ENCODE results near the gene KRTCAP2. TPM values are rescaled to one million over a fixed set of nuclear protein-coding genes. Genes with fewer than 3 reads are reported as not detected.

The KRTCAP2 gene
- polyA plus RNA-seq, 3 donors, result 157 to 256 (median 247) TPM

DNA sequence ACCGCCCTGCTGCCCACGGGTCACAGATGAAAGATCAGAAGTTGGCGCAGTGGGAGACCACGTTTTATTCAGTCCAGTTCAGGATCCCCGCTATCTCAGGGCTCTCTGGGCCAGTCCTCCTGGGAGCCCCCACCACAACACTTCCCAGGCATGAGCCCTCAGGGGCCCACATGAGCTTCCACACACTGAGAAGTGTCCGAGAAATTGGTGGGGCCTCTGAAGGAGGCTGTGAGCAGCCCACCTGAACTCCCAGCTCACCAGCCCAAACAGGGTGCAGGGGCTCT is 12.6 kb upstream of the KRTCAP2 start:
- Histone ChIP-seq H3K9ac (ENCODE audit: insufficient read depth, low read length, poor library complexity, severe bottlenecking) (no peak overlapping the region), H3K4me3 (replicated peaks in 1 of 3; ENCODE audit: low read depth in 2 of 3, low read length in 3 of 3) (no peak overlapping the region), H2AFZ (ENCODE audit: insufficient read depth, low read depth, low read length, poor library complexity, severe bottlenecking) (no peak overlapping the region), H3K79me2 (ENCODE audit: insufficient read depth, low read length) (no peaks in the 10 kb centered on the region), H3K36me3 (replicated peaks in 1 of 2; ENCODE audit: control insufficient read depth in 1 of 2, insufficient read depth in 2 of 2, low read length in 2 of 2) (no peaks in the 10 kb centered on the region), H3K4me1 (ENCODE audit: control insufficient read depth in 1 of 2, insufficient read depth in 2 of 2, low read length in 2 of 2) (peaks cover 16 to 17% of the 10 kb centered on the region in 2 donors), H3K4me2 (replicated peaks; ENCODE audit: extremely low read depth, low read length, poor library complexity, severe bottlenecking) (peak overlapping the region; percentile 48), H4K20me1 (ENCODE audit: insufficient read depth, low read length) (no peaks in the 10 kb centered on the region), H3K27me3 (ENCODE audit: control insufficient read depth in 2 of 2, insufficient read depth in 2 of 2, low read length in 2 of 2) (no peaks in the 10 kb centered on the region), H3K9me3 (replicated peaks in 1 of 2; ENCODE audit: control insufficient read depth in 1 of 2, insufficient read depth in 1 of 2, low read length in 2 of 2) (no peaks in the 10 kb centered on the region), H3K27ac (ENCODE audit: low read depth in 1 of 2, low read length in 2 of 2) (no peak overlapping the region)
- Mint-ChIP-seq H3K9me3 (no peaks in the 10 kb centered on the region), H3K27ac (peak overlapping the region in 2 of 7 donors; percentile 25 to 63), H3K4me1 (peaks cover 15% of the 10 kb centered on the region), H3K36me3 (peaks cover 0 to 3% of the 10 kb centered on the region in 2 donors), H3K4me3 (no peak overlapping the region), H3K27me3 (ENCODE audit: low read depth in 3 of 3) (peaks cover 4 to 17% (median 9%) of the 10 kb centered on the region in 3 donors)
- TF ChIP-seq CTCF (IDR thresholded peaks at IDR 0.05), result peak; percentile 0
- intact Hi-C loops (cut with micrococcal nuclease), result no loop called here
- WGBS (ENCODE audit: insufficient coverage), result 87% methylated on average over 5 of the region's 6 CpGs
- no peak for DNase-seq

- no peaks in the 10 kb centered on the region for H4K20me1 ChIP-seq (ENCODE audit: insufficient read depth, low read length)
- Mint-ChIP-seq H3K4me3 (peak overlapping the region in 1 of 2 donors; percentile 64), H3K4me1 (peaks cover 15% of the 10 kb centered on the region), H3K27ac (peak overlapping the region in 6 of 7 donors; percentile 19 to 73 (median 58)), H3K36me3 (peaks cover 0 to 3% of the 10 kb centered on the region in 2 donors), H3K9me3 (no peaks in the 10 kb centered on the region), H3K27me3 (ENCODE audit: low read depth in 3 of 3) (peaks cover 4 to 17% (median 9%) of the 10 kb centered on the region in 3 donors)
- H3K9ac ChIP-seq (ENCODE audit: insufficient read depth, low read length, poor library complexity, severe bottlenecking), result no peak overlapping the region
- no peaks in the 10 kb centered on the region for H3K27me3 ChIP-seq (ENCODE audit: control insufficient read depth in 2 of 2, insufficient read depth in 2 of 2, low read length in 2 of 2)
- no peaks in the 10 kb centered on the region for H3K79me2 ChIP-seq (ENCODE audit: insufficient read depth, low read length)
- peak; percentile 37 for TF ChIP-seq CTCF (IDR thresholded peaks at IDR 0.05)
- H3K4me1 ChIP-seq (ENCODE audit: control insufficient read depth in 1 of 2, insufficient read depth in 2 of 2, low read length in 2 of 2), result peaks cover 16 to 17% of the 10 kb centered on the region in 2 donors
- no peaks in the 10 kb centered on the region for H3K36me3 ChIP-seq (replicated peaks in 1 of 2; ENCODE audit: control insufficient read depth in 1 of 2, insufficient read depth in 2 of 2, low read length in 2 of 2)
- H3K9me3 ChIP-seq (replicated peaks in 1 of 2; ENCODE audit: control insufficient read depth in 1 of 2, insufficient read depth in 1 of 2, low read length in 2 of 2), result no peaks in the 10 kb centered on the region
- no peak overlapping the region for H3K4me3 ChIP-seq (replicated peaks in 1 of 3; ENCODE audit: low read depth in 2 of 3, low read length in 3 of 3)
- 56% methylated on average over 21 of the region's 21 CpGs for WGBS (ENCODE audit: insufficient coverage)
- peak overlapping the region; percentile 59 for H2AFZ ChIP-seq (ENCODE audit: insufficient read depth, low read depth, low read length, poor library complexity, severe bottlenecking)
- intact Hi-C loops (cut with micrococcal nuclease), result no loop called here
- peak; percentile 81 to 90 (median 89) for DNase-seq
- peak overlapping the region; percentile 6 to 52 for H3K27ac ChIP-seq (ENCODE audit: low read depth in 1 of 2, low read length in 2 of 2)
- peak overlapping the region; percentile 48 for H3K4me2 ChIP-seq (replicated peaks; ENCODE audit: extremely low read depth, low read length, poor library complexity, severe bottlenecking)
These were observed 12.0 kb upstream of the KRTCAP2 start for GRCh38 chr1:155184835-155185782.

All from CD14-positive monocyte (primary cell).